A673 (cell line): ENCODE results near the gene ANGPTL2.

ENCODE experiments used
- CTCF ChIP-seq: fragments of 300-800, 200-600 bp; sonication (generic); conservative IDR thresholded peaks from 2 replicates; pipeline ENCODE4 v1.5.1; 2017; ENCODE audit warnings: low read depth, mild to moderate bottlenecking, antibody characterized with exemption, low read length, moderate library complexity, mixed read lengths
- EZH2 ChIP-seq: fragments of 200-600 bp; sonication (generic); IDR thresholded peaks from 2 replicates; pipeline ENCODE4 v1.6.1; 2017; ENCODE audit warnings: borderline replicate concordance, low read depth, mild to moderate bottlenecking, mixed read lengths, antibody characterized with exemption, low read length; ENCODE audit not compliant: poor library complexity, severe bottlenecking

DNA sequence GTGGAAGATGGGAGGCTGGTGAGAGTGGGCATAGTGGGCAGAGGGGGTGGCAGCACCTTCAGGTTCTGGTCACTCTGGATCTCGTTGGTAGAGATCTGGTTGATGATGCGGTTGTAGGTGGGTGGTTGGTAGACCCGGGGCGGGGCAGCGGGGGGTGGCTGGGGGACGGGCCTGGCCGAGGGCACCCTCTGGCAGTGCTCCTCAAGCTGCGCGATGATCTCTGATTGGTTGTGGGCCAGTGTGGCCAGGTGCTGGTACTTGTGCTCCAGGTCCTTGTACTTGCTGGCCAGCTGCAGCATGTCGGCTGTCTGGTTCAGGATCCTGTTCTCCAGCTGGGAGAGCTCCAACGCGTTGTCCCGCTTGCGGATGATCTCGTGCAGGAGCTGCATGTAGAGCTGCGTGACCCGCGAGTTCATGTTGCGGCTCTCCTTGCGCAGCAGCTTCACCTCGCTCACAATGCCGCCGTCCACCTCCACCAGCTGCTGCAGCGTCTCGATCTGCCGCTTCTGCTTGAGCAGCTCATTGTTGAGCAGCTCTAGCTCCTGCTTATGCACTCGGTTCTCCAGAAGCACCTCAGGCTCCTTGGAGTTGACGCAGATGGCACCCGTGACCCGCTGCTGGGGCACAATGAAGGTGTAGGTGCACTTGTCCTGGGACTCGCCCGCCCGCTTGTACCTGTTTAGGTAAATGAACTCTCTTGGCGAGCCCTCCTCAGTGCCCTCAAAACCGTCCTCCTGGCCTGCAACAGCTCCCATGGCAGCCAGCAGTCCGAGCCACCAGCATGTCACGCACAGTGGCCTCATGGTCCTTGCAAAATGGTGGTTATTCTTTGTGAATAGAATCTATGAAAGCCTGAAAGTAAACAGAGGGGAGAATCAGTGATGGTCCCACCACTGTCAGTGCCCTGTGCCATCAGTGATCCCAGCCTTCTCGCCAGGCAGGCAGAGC lies 14.2 kb downstream of the ANGPTL2 start:
- TF ChIP-seq CTCF (no peak), EZH2 (no peak)
